ENCODE results near the gene NPY. TPM values are rescaled to one million over a fixed set of nuclear protein-coding genes. Genes with fewer than 3 reads are reported as not detected.

Gene NPY
- total RNA-seq, 1 experiment from 2014 or later = not detected

GRCh38 chr7:24241206-24241605 is 42.8 kb upstream of the NPY start:
- no peak overlapping the region for H3K4me3 ChIP-seq (replicated peaks in 1 of 2; ENCODE audit: low read depth in 1 of 2, low read length in 2 of 2)
- no peaks in the 10 kb centered on the region for H3K9me3 ChIP-seq (ENCODE audit: control insufficient read depth in 1 of 2, insufficient read depth in 1 of 2, low read depth in 1 of 2, low read length in 2 of 2)
- TF ChIP-seq CBX3 (IDR thresholded peaks at IDR 0.05; ENCODE audit: low read depth) (no peak), EZH2 (IDR thresholded peaks at IDR 0.05) (no peak), FOSL1 (IDR thresholded peaks at IDR 0.05; ENCODE audit: low read depth) (no peak), SP1 (IDR thresholded peaks at IDR 0.05; ENCODE audit: low read depth) (no peak), EZH2phosphoT487 (IDR thresholded peaks at IDR 0.05; ENCODE audit: borderline replicate concordance) (no peak), POLR2A (IDR thresholded peaks at IDR 0.05; ENCODE audit: borderline replicate concordance, extremely low read depth, insufficient read depth, insufficient read length) (no peak), POLR2AphosphoS5 (IDR thresholded peaks at IDR 0.05; ENCODE audit: low read depth, low read length) (no peak), CTCF (IDR thresholded peaks at IDR 0.05 in 2 of 3, conservative IDR thresholded peaks at IDR 0.05 in 1 of 3; ENCODE audit: borderline replicate concordance in 1 of 3, insufficient read depth in 1 of 3, low read depth in 2 of 3, low read length in 2 of 3) (no peak), ZNF274 (IDR thresholded peaks at IDR 0.05; ENCODE audit: low read depth, low read length) (no peak), CEBPB (IDR thresholded peaks at IDR 0.05; ENCODE audit: low read depth) (no peak), JUND (IDR thresholded peaks at IDR 0.05) (no peak), ELF1 (IDR thresholded peaks at IDR 0.05; ENCODE audit: borderline replicate concordance, low read depth) (no peak), REST (IDR thresholded peaks at IDR 0.05; ENCODE audit: low read depth) (no peak), SRF (IDR thresholded peaks at IDR 0.05; ENCODE audit: low read depth) (no peak), ZBTB33 (IDR thresholded peaks at IDR 0.05; ENCODE audit: extremely low read depth, insufficient replicate concordance, low read length) (no peak), TCF7L2 (IDR thresholded peaks at IDR 0.05; ENCODE audit: borderline replicate concordance, extremely low read depth, insufficient read depth, insufficient read length) (no peak), EGR1 (IDR thresholded peaks at IDR 0.05; ENCODE audit: low read depth) (no peak), RAD21 (IDR thresholded peaks at IDR 0.05; ENCODE audit: low read depth) (no peak)
- TF ChIP-seq, protein P1, sequence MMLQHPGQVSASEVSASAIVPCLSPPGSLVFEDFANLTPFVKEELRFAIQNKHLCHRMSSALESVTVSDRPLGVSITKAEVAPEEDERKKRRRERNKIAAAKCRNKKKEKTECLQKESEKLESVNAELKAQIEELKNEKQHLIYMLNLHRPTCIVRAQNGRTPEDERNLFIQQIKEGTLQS (IDR thresholded peaks at IDR 0.05) = no peak
- TF ChIP-seq, protein P2, sequence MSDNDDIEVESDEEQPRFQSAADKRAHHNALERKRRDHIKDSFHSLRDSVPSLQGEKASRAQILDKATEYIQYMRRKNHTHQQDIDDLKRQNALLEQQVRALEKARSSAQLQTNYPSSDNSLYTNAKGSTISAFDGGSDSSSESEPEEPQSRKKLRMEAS (IDR thresholded peaks at IDR 0.05) = no peak
- H3K27me3 ChIP-seq (ENCODE audit: insufficient read depth, low read length) = 0 out of 2 replicates have a peak, but pooled peaks cover 6% of the 10 kb centered on the region
- H3K9ac ChIP-seq (ENCODE audit: low read length) = no peak overlapping the region
- no peaks in the 10 kb centered on the region for H3K79me2 ChIP-seq (ENCODE audit: insufficient read depth, low read length)
- CTCF ChIA-PET = no interaction called here
- intact Hi-C loops (cut with micrococcal nuclease) = no loop called here
- POLR2A ChIA-PET = no interaction called here
- ATAC-seq = no peak
- no peak for DNase-seq (ENCODE audit: low read depth, low spot score)
- H4K20me1 ChIP-seq (ENCODE audit: insufficient read depth) = no peaks in the 10 kb centered on the region
- no peaks in the 10 kb centered on the region for H3K9me2 ChIP-seq (ENCODE audit: insufficient read depth)
- H3K27ac ChIP-seq (ENCODE audit: low read depth, low read length) = no peak overlapping the region
- no peak overlapping the region for H3K4me2 ChIP-seq (ENCODE audit: low read length)
- H2AFZ ChIP-seq (ENCODE audit: low read depth, low read length, poor library complexity, severe bottlenecking) = no peak overlapping the region
- RAD21 ChIA-PET (ENCODE audit: low non-redundant PET in 1 of 2, low total read pairs in 2 of 2, uncharacterized antibody in 2 of 2, unreplicated experiment in 2 of 2) = no interaction called here
- H3K36me3 ChIP-seq (ENCODE audit: control insufficient read depth in 1 of 2, insufficient read depth in 2 of 2, low read length in 2 of 2) = no peaks in the 10 kb centered on the region
- BruUV-seq (replicated peaks) = no TSS peak
- H3K4me1 ChIP-seq (ENCODE audit: control insufficient read depth in 1 of 2, insufficient read depth in 2 of 2, low read length in 2 of 2) = no peaks in the 10 kb centered on the region
